EH (cell line): ENCODE results near the gene GJB5.
A peak's percentile ranks its signal among the peaks of the same experiment; 100 is the strongest.

ENCODE experiments used
- DNase-seq: peaks from one replicate; pipeline ENCODE4 v3.0.0-alpha.2; 2015; ENCODE audit warnings: low read depth

GJB5 gene

GRCh38 chr1:34776911-34777310 lies 22.1 kb downstream of the GJB5 start:
- DNase-seq = no peak

- DNase-seq = peak; percentile 15
Measured at GRCh38 chr1:34777519-34778321, 22.9 kb downstream of the GJB5 start.

GRCh38 chr1:34778381-34778780 lies 23.5 kb downstream of the GJB5 start:
- no peak for DNase-seq

- DNase-seq = no peak
Measured at GRCh38 chr1:34779005-34779404, 24.2 kb downstream of the GJB5 start.

GRCh38 chr1:34779526-34779925 lies 24.7 kb downstream of the GJB5 start:
- DNase-seq = no peak

GRCh38 chr1:34779962-34780361 lies 25.1 kb downstream of the GJB5 start:
- no peak for DNase-seq

- no peak for DNase-seq
Measured at GRCh38 chr1:34780528-34780927, 25.7 kb downstream of the GJB5 start.

GRCh38 chr1:34781071-34781843 lies 26.4 kb downstream of the GJB5 start, which contains the start of gene GJB3:
GJB3 (plus strand) TSS chr1:34781214; CDS start chr1:34784763, 3,549 bp downstream.
- no peak for DNase-seq

- no peak for DNase-seq
Measured at GRCh38 chr1:34781844-34782391, 27.1 kb downstream of the GJB5 start.

- DNase-seq = no peak
Measured at GRCh38 chr1:34784751-34785221, 29.9 kb downstream of the GJB5 start.

GRCh38 chr1:34785231-34785874 lies 30.5 kb downstream of the GJB5 start:
- DNase-seq = no peak

- no peak for DNase-seq
Measured at GRCh38 chr1:34785875-34786470, 31.1 kb downstream of the GJB5 start.

GRCh38 chr1:34786521-34787325 lies 31.9 kb downstream of the GJB5 start:
- DNase-seq = peak; percentile 78

- peak; percentile 71 for DNase-seq
Measured at GRCh38 chr1:34787461-34788420, 32.9 kb downstream of the GJB5 start.

GRCh38 chr1:34790985-34791384 lies 36.1 kb downstream of the GJB5 start:
- DNase-seq = peak; percentile 17

- no peak for DNase-seq
Measured at GRCh38 chr1:34792424-34792823, 37.6 kb downstream of the GJB5 start.

- DNase-seq = no peak
Measured at GRCh38 chr1:34792868-34793727, 38.3 kb downstream of the GJB5 start, which contains the start of gene GJA4. GJA4 (plus strand) TSS chr1:34792999; CDS start chr1:34794214, 1,215 bp downstream.

- no peak for DNase-seq
Measured at GRCh38 chr1:34794001-34794789, 39.3 kb downstream of the GJB5 start.
